Brain pericyte (primary cell): ENCODE data around the gene TXLNB.

Experiments
- DNase-seq: peaks from one replicate; pipeline ENCODE4 v3.0.0-alpha.2; 2012; ENCODE audit warnings: low read depth, low spot score

Gene TXLNB

DNA sequence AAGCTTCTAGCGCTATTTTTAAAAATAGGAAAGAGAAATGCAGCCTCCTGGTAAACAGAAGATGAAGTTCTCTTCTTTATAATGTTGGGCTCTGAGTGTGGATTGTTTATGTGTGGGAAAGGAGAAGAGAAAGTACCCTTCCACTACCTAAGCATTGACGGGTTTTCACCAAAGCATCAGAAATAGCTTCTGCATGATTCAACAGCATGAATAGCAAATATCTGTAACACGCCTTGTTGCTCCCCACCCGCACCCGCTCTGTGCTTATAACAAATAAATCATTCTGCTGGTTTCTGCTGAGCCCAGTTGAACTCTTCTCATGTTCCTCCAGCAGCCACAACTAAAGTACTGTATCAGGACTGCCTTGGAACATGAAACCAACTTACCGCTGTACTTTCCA, 20.7 kb downstream of the TXLNB start:
- DNase-seq = no peak

DNA sequence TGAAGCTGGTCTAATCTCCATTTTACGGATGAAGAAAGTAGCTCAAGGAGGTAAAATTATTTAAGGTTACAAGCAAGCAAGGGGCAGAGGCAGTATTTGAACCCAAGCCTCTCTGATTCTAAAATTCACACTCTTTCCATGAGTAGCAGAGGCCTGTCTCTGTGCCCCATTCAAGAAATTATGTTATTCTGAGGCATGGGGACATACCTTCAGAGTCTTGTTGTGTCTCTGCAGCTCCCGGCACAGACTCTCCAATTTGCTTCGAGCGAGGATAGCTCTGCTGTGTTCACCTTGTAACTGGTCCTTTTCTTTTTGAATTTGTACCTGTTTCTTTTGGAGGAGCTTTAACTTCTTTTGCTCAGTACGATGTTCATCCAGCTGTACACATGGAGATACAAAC, 21.5 kb downstream of the TXLNB start:
- no peak for DNase-seq

DNA sequence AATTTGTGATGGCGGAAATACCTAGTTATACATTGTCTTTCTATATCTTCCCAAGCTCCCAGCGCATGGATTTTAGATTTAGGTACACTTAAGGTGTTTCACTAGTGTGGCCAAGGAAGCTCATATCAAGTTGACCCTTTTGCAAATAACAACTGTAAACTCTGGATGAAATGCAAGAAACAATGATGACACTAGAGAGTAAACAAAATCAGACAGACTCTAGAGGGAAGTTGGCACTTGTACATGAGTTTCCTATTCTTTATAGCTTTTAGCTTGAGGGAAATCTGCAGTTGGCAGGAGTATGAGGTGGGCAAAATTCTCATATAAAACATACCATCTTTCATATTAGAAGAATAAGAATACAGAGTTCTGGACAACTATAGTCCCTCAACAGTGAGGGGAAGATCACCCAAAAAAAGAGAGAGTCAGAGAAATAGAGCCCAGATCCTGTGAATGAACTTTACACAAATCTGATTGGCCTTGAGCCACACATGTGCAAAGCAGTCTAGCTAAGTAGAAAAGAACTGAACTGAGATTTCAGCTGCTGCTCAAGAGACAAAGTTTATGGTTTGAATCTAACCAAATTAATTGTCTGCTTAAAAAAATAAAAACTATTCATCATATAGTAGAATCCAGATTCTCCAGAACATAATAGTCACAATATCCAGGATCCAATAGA, 26.1 kb downstream of the TXLNB start:
- no peak for DNase-seq

DNA sequence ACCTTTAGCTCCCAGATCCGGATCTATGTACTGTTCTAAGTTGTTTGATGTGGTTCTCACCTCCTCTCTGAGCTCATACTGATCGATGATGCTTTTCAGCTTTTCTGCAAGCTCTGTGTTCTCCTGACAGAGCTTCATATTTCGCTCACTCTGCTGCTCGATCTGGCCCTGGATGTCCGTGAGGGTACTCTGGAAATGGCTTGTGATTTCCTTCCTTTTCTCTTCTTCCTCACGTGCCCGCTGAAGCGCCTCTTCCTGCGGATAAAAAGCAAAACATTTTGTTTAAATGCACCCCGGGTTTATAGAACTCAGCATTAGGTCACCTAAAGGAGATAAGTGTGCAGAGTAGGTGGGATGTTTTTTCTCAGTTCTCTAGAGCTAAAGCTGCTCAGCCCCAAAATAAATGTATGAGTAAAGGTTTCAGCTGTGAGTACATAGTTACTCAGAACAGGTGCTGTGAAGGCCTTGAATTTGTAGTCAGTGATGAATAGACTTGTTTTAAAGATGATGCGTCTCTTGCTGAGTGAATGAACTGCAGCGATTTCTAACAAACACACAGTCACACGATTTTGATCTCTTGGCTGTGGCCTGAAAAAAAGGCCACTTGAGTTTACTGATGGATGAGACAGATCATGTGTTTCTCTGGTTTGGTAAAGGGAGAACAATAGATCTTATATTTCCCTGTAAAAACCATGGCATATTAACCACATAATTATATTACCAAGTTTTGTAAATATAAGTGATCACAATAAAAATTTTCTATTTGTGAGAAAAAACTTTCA, 29.1 kb downstream of the TXLNB start:
- no peak for DNase-seq

DNA sequence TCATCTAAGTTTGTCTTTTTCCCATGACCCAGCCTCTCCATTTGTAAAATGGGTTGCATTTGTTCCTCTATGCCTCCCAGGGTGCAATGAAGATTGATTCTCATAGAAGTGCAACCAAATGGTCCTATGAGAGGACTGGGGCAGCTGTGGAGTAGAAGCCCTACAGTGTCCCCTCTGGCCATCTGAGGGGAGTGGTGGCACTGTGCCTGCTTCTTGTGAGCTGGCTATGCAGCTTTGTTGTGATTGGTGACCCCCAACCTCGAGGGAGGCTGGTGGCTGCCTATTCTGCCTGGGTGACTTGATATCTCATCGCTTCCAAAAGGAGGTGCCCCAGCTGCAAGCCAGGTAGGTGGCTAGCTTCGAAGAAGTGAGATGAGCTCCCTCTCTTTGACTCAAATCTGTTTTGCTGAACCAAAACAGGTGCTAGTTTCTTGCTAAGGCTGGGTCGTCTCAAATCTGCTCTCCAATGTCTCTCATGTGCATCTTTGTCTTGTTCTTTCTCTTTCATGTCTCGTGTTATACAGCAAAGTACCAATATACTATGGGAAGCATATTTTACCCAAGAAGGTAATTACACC, 33.9 kb downstream of the TXLNB start:
- no peak for DNase-seq

DNA sequence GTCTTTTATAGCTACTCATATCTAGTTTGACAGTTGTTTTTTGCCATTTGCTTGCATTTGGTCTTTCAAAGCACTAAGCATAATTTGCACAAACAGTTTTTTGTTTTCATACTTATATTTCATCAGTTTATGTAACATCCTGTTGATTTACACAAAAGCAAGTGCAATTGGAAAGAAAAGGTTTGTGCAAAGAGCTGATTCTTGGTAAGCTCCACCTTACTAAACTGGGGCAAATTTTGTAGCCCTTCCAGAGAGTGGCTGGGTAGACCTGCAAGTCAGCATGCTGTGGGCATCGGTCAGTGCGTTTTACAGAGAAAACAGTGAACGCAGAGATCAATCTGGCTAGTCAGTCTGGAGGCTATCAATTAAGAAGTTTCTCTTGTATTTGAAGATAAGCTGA, 34.5 kb downstream of the TXLNB start:
- no peak for DNase-seq

DNA sequence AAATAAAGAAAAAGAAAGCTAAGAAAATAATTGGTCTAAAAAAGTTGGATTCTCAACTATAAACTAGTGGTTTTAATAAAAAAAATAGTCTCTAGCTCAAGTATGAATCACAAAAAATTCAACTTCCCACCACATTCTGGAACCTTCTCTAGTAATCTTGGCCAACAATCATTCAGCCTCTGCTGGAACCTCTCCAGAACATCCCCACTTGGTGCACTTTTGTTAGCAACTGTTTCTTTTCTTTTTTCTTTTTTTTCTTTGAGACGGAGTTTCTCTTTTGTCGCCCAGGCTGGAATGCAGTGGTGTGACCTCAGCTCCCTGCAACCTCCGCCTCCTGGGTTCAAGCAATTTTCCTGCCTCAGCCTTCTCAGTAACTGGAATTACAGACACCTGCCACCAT, 35.7 kb downstream of the TXLNB start:
- no peak for DNase-seq

DNA sequence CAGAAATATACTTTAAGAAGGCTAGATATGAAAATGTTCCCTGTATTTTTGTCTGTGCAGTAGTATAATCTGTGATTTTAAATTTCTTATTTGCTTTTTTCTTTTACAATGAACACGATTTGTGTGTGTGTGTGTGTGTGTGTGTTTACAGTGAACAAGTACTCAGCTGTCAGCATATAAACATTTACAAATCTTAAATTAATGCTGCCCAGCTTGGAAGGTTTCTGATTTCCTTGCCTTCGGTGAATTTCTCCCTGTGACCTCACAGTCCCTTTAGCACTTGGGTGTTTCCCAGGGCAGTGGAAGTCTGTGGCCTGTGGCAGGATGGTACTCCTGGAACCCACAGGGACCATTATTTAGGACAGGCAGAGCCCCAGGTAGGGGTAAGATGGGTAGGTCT, 37.6 kb downstream of the TXLNB start:
- DNase-seq = no peak

DNA sequence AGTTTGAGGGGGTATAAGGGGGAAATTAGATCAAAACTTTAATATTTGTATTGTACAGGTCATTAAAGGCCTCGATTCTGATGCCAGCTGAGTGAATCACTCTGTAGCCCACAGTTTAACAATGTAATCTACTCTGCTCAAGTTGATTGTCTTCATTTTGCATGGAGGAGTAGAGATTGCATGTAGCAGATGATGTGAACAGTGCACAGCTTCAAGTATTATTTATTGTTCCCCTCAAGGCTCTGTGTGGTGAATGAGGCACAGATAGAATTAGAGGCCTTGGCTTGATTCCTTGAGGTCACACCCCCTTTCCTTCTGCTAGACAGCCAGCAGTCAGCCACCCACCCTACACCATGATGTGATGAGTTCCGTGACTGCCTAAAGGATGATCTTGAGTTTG, 38.1 kb downstream of the TXLNB start:
- no peak for DNase-seq

DNA sequence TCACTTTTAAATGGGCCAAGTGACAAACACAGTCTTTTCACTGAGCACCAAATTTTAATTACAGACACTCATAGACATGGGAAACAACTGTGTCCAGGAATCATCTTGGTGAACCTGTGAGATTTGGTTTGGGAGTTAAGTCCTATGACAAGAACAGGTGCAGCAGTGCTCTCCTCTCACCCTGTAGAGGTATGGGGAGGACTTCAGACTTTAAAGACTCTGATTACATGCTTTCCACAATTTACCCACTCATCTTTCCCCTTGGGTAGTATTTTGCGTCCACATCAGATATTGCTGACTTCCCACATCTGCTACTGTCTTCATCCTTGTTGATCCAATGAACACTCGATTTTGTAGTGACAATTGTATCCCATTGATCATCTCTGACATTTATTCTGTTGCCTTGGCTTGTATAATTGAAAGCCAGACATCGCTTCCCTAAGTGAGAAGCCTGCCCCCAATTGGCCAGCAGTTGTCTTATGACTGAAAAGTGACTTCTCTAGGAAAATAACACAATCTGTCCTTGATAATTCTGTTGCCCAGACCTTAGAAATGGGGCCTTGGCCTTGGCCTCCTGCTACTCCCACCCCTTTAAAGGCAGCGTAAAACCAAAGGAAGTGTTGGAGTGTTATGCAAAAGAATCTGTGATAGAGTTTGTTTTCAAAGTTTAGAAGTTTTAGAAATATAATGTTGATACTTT, 40.0 kb downstream of the TXLNB start:
- DNase-seq = no peak

DNA sequence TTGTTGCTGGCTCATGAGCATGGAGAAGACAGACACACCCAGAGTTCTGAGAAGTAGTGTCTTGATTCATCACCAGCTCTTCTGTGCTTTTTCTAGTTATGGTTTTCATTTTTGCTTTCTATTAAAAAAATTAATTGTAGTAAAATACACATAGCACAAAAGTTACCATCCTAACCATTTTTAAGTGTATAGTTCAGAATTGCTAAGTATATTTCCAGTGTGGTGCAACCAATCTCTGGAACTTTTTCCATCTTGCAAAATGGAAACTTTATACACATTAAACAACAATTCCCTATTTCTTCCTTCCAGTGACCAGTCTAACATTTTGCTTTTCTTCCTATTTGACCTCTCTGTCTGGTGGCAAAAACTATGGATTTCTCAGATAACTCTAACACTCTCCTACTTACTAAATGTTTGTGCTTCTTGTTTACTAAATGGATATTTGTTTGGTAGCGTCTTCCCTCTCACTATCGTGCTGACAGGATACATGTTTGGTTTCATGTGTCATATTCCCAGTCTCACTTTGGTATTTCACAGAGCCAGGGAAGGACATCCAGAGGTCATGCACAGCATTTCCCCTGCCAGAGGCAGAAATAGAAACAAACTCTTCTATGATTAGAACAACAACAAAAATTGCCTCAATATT, 40.6 kb downstream of the TXLNB start:
- DNase-seq = no peak

DNA sequence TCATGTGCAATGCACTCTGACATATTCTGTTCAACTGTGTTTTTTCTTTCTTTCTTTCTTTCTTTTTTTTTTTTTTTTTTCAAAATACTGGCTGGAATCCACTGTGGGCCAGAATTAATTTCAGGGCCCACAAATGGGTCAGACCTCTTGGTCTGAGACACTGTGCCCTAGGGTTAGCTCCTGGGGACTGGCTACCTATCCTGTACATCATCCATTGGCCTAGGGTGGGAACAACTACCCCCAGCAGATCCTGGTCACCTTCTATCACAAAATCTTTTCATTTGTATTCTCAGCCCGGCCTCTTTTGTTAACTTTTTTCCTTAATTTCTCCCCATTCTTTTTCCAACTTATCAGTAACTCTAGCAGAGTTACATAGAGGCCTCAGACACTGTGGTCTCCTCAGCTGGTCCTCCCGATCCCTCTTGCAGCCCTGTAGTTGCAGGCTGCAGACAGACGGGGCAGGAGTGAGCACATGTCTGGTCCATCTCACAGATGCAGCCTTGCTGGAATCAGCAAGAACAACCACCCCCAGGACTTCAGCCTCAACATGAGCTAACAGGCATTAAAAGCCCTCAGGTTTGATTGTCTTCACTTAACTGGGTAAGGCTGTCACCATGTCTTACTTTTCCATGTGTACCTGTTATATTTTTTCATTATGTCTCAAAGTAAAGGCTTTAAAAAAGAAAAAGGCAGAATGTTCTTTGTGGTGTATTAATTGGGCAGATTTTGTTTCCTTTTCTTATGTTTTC, 41.3 kb downstream of the TXLNB start:
- no peak for DNase-seq

DNA sequence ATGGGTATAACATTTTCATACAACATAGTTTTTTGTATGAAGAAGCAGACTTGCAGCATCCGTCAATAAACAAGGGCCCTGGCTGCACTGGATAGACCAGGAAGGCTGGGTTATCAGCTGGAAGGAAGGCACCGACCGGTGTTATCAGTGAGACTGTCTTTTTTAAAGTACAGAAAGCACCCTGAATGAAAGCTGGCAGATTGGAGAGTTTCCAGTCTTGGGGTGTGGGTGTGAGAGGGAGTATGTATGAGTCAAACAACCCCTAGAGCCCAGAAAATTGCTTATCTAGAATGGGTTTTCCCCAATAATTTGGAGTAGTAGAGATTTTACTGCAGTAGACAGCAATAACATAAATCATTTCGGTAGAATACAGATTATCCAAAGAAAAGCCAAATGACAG, 42.4 kb downstream of the TXLNB start:
- DNase-seq = no peak

DNA sequence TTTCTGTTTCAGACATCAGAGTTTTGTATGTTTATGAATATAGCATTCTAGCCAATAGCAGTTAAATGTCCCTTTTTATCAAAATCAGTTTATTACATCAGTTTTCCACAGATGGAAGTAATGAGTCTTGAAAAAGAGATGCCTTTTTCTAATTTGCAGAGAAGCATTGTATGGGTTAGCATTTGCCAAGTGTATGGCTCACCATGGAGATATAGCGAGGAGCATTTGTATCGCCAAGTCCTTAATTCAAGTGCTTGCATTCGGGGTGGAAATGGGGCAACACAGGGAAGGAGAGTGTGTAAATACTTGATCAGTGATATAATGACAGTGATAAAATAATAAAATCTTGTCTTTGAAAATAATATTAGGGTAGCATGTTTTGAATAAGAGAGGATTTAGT, 42.9 kb downstream of the TXLNB start:
- DNase-seq = no peak

DNA sequence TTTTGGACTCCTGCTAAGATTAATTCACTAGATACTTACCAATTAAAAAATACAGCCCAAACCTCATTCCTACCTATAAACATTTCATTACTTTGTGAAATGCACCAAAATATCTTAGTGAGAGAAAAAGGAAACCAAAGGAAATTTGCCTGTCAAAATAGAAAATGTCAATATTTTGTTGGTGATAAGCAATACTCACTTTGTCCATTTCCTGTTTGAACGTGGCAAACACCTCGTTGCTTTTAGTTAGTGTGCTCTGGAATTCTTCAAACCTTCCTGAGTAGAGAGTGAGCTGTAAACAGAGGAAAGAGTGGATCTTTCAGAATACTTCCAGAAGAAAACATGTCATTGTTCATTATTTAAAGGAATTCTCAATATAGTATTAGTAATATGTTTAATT, 44.2 kb downstream of the TXLNB start:
- DNase-seq = no peak

DNA sequence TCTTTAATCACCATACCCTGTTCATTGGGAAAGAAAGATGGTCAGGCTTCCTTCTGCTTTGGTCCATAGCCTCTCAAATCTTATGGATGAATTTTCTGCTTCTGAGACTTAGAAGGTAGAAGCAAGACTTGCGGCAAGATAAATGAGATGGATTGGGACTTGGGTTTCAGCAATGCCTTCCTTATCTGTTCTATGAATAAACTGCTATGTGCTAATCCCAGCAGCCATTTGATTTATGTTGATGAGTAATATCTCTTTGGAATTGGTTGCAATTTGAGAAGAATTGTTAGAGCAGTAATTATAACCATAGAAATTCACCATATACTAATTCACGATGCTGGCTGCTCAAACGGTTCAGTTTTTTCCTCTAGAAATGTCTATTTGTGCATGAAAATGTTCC, 48.3 kb downstream of the TXLNB start:
- no peak for DNase-seq

DNA sequence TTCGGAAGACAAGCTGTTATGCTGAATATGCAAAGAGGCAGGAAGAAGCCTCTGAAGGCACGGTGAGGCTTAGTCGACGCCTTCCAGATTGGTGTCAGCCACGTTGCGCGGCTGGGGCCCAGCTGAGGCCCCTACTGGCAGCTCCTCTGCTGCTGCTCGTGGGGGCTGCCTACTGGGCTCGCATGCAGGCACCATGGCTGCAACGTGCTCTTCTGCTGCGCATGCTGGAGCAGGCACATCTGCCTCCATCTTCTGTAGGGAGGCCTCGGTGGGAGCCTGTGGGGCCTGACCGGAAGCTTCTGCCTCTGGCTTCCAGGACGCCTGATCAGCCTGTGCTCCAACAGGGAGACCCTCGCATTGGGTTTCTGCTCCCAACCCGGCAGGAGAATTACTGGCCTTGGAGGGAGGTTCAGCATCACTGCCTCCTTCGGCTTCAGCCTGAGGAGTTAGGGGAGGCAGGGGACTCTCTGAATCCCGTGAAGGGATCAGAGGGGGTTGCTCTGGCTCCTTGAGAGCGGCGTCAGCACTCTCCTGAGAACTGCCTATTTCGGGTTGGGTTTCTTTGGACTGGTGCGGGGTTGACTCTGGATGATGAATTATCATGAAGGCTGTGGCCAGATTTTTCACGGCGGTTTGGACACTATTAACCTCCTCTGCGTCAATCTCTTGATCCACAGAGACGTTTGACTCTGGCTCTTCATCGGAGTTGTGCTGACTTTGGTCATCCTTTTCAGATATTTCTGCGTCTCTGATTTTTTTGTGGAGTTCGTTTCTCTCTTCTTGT, 49.1 kb downstream of the TXLNB start:
- no peak for DNase-seq

DNA sequence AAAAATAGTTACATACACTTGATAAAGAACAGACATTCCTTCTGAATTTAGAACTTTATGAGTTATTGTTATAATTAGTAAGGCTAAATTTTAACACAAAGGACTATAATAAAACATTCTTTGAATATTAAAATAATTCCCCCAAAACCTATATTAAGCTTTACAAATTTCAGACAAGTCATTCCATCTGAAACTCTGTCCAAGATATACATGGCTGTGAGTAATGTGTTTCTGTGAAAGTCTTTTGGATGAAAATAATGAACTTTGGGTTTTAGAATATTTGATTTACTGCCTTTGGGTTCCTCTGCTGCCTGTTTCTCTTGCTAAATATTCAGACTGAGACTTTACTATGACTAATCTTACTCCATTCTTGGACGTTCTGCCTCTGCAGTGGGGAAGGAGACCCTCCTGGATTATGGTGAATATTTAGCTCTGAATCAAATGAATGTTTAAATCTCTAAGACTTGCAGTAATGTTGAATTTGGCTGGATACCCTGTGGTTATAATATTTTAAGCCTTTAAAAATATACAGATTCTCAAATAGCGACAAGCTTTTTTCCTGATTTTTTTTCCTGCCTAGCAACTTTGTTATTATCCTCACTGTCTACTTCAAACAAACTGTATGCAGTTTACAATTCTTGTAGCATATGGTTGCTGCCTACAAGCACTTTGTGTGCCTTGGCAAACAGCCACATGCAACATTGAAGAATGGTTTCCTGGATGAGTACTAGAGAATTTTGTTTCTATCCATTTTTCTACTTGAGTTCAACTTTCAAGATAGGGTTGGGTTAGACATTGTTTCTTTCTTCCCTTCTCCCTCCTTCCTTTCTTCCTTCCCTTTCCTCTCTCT, 51.4 kb downstream of the TXLNB start:
- DNase-seq = peak; percentile 83

DNA sequence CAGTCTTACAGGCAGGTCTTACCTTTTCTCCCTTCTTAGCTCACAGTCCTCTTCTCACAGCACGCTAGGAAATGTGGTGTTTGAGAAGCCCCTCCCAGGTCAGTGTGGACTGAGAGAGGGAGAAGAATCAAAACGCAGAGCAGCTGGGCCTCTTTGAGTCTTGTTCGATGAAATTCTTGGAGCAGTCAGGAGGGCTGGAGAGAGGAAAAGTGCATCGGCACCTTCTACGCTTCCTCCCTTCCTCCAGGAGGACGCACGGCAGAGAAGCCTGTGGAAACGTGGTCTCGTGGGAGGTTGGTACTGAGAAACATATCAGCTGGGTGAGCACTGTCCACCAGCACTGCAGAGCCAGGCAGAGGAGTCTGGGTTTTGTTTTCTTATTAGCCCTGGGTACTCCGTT, 52.7 kb downstream of the TXLNB start:
- no peak for DNase-seq

DNA sequence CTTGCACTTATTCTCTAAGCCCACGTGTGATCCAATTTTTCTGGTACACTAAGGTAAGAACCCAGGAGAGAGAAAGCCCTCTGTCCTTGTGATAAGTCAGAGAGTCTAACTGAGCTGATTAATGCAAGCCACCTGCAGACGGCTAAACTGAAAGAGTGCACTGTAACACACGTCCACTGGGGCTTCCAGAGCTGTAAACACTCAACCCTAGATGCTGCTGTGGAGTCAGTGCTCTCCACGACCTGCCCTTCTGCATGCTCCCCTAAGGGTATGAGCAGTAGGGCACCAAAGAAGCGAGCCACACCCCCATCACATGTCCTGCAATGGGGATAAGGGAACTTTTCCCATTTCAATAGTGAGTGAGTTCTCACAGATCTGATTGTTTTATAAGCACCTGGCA, 55.7 kb downstream of the TXLNB start:
- DNase-seq = no peak
